Occipital lobe (tissue), 2 donors: ENCODE measurements around the gene SLC9A9. TPM values are rescaled to one million over a fixed set of nuclear protein-coding genes. Genes with fewer than 3 reads are reported as not detected.
"Not testable (repeated sequence)": the region's sequence is repeated elsewhere in the genome, so short reads cannot be mapped to it uniquely, and the experiment has no call there.

Source experiments
- DNase-seq: peaks from one replicate; lab custom pipeline; 2025; lab: John Stamatoyannopoulos, UW
- total RNA-seq: library from RNA; depleted of rRNA; stranded (reverse); fragments of >200 nt; gene quantifications from one replicate; pipeline ENCODE4 v1.2.3, GENCODE V29; 2014

The SLC9A9 gene
- total RNA-seq, 1 donor from 2014 or later = 7.3 TPM

- no peak for DNase-seq
Measured at GRCh38 chr3:143471705-143472104, 376.6 kb downstream of the SLC9A9 start.

GRCh38 chr3:143469159-143469558, 379.1 kb downstream of the SLC9A9 start:
- no peak for DNase-seq

DNA sequence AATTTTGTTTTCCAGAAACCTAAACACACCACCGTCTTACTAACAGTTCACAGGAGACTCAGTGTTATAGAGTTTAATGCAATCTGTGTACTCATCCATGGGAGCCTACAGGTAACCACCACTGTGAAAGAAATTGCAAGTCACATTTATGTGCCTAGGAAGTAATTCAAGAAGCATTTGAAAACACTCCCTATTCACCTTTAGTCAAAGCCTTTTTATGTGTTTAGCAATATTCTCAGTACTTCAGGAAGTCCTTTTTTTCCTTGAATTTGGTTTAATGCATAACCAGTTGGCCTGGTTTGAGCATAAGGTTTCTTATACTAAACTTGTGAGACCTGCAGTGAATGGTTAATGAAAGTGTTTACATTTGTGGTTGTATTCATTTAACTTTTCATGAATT, 382.6 kb downstream of the SLC9A9 start:
- DNase-seq = no peak

DNA sequence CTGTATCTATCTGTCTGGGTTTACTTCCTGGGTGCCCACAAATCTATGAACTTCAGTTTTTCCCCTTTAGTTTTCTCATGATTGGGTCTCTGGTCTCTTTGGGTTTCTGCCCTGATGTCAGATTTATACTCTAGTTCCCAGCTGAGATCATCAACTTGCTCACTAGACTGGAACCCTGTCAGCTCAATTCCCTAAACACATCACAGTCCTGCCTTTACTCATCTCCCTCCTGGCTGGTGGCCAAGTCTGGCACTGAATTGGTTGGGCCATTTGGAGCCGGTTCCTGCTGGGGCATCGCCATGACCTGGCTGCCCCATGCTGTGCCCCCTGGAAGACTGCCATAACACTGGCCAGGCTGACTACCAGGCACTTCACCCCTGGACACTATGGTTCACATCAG, 383.4 kb downstream of the SLC9A9 start:
- no peak for DNase-seq

GRCh38 chr3:143455480-143455879, 392.8 kb downstream of the SLC9A9 start:
- DNase-seq = no peak

DNA sequence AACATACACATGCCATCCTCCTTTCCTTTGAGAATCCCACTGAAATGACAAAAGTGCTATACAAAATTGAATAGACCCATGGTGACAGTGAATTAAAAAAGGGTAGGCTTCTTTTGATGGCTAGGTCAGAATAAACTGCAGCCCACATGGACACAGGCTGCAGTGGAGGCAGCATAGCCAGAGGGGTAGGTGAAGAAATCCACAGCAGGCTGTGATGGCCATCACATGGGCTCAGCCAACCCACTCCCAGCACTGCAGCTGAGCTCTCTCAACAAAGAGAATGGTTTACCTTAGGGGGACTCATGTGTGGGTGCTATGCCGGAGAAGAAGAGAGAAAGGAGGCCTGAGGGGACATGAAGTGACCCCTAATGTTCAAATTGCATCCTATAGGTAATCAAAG, 397.6 kb downstream of the SLC9A9 start:
- DNase-seq = no peak

GRCh38 chr3:143447491-143447890, 400.8 kb downstream of the SLC9A9 start:
- no peak for DNase-seq

DNA sequence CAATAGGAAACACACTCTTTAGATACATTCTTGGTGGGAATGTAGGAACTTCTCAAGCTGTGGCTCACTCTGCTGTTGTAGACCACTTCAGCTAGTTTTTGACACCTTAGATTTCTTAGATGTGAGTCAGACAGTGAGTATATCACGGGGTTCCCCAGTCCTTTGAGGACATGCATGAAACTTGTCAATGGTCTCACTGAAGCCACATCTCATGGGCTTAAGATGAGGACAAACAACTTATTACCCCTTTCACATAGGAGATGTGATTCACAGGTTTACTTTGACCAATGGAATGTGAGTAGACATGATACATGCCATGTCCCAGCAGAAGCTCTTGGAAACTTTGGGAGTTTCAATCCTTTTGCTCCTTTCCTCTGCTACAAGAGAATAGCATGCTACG, 403.1 kb downstream of the SLC9A9 start:
- no peak for DNase-seq

GRCh38 chr3:143443851-143444331, 404.4 kb downstream of the SLC9A9 start:
- DNase-seq = no peak

GRCh38 chr3:143442814-143443447, 405.3 kb downstream of the SLC9A9 start:
- DNase-seq = no peak

DNA sequence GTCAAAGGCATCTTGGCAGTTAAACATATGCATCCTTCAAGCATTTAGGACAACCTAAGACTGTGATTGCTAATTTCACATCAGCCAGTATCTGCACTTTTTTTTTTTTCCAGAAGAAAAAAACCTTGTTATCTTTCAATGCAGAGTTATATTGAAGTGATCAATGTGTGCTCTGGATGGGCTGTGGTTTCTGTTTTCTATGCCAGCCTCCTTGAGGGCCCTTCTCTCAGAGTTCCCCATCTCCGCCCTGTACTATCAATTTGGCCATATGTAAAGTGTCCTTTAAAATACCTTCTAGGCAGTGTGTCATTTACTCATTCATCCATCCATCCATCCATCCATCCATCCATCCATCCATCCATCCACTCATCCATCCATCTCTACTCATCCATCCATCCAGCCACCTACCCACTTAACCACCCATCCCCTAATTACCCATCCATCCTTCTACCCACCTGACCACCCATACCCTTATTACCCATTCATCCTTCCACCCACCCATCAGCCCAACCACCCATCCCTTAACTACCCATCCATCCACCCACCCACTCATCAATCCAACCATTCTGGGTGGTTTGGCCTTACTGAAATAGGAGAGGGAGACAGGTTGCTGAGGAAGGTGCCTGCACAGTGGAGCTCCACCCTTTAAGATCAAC, 406.6 kb downstream of the SLC9A9 start:
- DNase-seq = no peak

DNA sequence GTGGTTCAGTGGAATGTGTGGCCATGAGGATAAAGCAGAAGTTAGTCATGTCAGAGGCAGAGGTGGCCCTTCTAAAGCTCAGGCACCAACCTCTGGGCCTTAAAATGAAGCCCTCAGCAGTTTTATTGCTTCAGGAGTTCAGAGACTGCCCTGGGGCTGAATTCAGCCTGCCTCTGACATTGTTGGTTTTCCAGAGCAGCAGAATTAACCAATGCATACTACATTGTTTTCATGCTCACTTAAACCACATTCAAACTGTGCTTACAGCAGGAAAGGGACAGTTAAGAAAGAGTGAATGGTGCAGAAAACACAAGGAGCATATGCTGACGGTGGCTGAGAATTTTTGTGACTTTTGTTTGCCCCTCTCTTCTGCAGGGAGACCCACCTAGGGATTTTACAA, 408.5 kb downstream of the SLC9A9 start:
- no peak for DNase-seq

DNA sequence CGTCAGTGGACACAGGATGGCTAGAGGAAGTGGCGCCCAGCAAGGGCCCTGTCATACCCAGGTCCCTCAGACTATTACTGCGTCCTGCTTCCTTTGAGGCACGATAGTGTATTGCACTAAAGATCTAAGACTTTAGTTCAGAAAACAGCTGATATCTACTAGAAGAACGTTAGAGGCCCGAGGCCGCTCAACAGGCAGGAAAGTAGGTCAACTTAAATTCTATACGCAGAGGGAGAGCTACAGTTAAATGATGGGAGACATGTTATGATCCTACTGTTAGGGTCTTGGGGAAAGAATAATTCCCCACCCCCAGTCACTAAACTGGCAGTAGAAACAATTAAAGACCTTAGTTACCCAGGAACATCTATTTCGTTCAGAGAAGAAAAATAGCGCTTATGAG, 410.9 kb downstream of the SLC9A9 start:
- no peak for DNase-seq

DNA sequence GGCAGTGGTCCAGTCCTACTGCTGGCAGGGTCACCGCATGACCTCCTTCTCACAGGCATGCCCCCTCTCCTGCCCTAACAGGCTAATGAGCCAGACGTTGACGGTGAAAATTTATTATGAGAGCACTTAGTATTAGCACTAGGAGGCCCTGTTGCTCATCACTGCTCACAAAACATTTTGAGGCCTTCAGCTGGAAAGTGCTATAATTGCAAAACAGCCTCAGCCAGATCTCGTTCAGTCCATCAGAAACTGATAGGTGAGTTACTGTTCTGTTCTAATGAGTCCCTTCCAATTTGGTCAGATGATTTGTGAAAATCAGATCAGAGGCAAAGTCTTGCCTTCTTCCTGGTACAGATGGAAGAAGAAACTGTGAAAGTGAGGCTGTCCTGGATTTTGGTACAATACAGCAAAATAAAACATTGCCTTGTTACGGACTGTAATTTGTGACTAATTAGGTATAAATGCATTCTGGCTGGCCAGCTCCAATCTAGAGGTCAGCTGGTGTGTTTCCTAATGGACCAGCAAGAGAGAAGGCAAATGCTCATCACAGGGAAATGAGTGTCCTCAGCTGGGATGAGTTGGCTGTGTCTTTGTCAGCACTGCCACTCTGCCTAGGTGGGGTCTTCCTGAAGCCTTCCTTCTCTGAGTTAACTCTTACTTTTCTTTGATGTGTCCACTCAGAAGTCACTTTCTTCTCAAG, 411.9 kb downstream of the SLC9A9 start:
- no peak for DNase-seq

GRCh38 chr3:143433787-143434378, 414.4 kb downstream of the SLC9A9 start:
- no peak for DNase-seq

DNA sequence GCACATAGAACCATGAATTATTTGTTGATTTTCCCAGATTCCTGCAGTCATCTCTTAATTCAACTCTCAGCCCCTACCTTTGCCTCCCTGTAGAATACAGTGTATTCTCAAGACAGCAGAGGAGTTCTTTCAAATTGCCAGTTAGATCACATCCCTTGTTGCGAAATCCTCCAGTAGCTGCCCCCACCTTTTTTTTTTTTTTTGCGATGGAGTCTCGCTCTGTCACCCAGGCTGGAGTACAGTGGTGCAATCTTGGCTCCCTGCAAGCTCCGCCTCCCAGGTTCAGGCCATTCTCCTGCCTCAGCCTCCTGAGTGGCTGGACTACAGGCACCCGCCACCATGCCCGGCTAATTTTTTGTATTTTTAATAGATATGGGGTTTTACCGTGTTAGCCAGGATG, 417.0 kb downstream of the SLC9A9 start:
- DNase-seq = not testable (repeated sequence)

DNA sequence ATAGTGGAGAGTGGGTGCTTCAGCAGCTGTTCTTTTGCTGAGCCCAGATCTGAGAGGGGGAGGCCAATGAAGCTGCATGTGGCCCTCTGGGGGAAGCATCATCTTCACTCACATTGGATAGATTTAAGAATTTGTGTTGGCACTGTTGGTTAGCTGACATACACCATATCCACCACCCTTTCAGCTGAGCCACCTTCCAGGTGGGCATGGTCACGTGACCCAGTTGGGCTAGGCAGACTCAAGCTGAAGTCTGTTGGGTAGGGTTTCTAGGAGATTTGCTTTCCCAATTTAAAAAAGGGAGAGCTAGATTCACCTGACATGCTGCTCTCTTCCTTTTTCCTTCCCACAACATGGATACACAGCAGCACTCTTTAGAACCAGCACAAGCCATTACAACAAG, 417.7 kb downstream of the SLC9A9 start:
- DNase-seq = no peak

DNA sequence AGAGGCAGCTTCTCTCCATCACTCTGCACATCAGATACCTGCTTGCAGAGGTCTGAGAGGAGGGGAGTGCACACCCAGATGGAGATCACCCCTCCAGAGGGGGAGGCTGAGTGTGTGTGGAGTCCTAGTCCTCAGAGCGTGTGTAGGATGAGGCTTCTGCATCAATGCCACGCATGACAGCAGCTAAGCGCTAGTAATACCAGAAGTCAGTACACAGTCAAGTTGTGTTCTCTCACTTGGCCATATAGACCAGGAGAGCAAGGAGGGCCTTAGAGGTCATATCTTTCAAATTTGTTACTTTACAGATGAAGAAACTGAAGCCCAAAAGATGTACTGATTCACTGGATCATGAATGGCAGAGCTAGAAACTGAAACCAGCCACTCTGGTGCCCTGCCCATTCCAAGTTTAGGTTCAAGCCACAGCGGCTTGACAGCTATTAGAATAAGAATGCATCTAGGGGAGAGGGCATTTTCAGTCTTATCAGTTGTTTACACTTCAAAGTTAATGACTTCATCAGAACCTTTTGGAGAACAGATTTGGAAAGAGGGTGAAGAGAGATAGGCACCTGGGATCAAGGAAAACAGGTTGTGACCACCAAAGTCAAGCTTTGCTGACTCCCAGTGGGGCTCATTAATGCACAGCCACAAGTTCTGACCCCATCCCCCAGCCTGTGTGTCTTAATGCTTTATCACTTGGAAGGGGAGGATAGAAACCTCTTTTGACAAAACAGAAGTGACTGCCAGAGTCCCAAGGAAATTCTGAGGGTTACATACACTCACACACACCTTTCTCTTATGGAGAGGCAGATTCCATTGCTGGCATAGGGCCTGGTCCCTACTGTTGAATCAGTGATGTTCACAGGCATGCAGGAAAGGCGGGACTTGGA, 418.4 kb downstream of the SLC9A9 start:
- no peak for DNase-seq

GRCh38 chr3:143428294-143428693, 420.0 kb downstream of the SLC9A9 start:
- no peak for DNase-seq

DNA sequence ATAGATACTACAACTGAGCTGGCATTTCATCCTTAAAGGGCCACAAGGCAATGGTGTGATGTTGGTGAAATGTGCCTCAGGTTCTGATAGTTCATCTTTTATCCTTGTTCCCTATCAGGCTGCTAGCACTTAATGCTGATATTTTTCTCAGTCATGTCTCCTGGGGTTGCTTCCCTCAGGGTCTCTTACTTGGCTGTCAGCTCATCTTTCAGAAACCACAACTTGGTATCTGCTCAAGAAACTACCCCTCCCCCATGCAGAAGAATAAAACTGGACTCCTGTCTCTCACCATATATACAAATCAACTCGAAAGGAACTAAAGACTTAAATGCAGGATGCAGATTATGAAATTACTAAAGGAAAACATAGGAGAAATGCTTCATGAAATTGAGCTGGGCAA, 420.6 kb downstream of the SLC9A9 start:
- DNase-seq = no peak

DNA sequence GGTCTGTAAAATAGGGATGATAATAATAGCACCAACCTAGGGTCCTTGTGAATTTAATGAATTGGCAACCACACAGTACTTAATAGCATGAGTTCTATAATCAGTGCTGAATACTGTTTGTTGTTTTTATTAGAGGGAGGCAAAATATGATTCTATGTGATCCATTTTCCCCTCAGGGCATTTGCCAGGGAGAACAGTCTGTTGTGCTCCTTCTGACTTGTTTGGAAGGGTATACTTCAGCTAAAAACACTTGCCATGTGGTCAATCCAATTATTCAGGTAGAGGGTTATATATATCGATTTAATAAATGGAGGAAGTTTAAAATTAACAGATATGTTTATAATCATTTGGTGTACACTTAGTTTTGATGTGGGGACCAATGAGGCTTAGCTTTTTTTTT, 423.4 kb downstream of the SLC9A9 start:
- DNase-seq = no peak
